Measurements from ENCODE around the gene DTNB. TPM values are rescaled to one million over a fixed set of nuclear protein-coding genes. Genes with fewer than 3 reads are reported as not detected.

Gene DTNB
- total RNA-seq, 4 donors from 2014 or later = 2.2 to 7.8 (median 3.9) TPM

DNA sequence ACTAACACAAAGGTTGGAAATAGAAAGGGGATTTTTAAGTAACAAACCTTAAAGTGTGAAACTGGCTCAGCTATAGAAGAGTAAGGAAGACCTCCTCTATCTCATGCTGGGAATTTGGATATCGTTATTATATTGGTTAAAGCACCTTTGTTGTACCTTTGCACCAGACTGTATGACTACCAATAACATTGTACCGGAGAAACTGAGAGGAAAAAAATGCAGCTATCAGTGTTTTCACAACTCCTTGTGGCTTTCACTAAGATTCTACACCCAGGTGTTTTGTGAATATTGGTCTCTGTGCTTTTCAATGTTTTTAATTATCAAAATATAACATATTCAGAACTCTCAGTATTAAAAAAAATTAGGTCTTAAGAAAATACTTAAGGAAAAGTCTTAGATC lies 48.7 kb downstream of the DTNB start:
- in situ Hi-C loops (cut with MboI; ENCODE audit: low pct_ligation_motif_present in 1 of 4, low pct_unique_long_range_greater_than_20kb in 1 of 4, low sequenced_read_pairs in 3 of 4) = no loop called here
- intact Hi-C loops (cut with DNase I; ENCODE audit: low total_unique reads) = no loop called here
- H3K4me3 ChIP-seq = no peak overlapping the region
- WGBS, 2 donors (ENCODE audit: low coverage in 1 of 2) = 79 to 85% methylated on average over 2 of the region's 2 CpGs
- H3K9me3 ChIP-seq = no peaks in the 10 kb centered on the region
- no peaks in the 10 kb centered on the region for H3K4me1 ChIP-seq
- TF ChIP-seq, protein P1, sequence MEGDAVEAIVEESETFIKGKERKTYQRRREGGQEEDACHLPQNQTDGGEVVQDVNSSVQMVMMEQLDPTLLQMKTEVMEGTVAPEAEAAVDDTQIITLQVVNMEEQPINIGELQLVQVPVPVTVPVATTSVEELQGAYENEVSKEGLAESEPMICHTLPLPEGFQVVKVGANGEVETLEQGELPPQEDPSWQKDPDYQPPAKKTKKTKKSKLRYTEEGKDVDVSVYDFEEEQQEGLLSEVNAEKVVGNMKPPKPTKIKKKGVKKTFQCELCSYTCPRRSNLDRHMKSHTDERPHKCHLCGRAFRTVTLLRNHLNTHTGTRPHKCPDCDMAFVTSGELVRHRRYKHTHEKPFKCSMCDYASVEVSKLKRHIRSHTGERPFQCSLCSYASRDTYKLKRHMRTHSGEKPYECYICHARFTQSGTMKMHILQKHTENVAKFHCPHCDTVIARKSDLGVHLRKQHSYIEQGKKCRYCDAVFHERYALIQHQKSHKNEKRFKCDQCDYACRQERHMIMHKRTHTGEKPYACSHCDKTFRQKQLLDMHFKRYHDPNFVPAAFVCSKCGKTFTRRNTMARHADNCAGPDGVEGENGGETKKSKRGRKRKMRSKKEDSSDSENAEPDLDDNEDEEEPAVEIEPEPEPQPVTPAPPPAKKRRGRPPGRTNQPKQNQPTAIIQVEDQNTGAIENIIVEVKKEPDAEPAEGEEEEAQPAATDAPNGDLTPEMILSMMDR (IDR thresholded peaks at IDR 0.05) = no peak
- TF ChIP-seq POLR2AphosphoS5 (IDR thresholded peaks at IDR 0.05) (no peak), EP300 (IDR thresholded peaks at IDR 0.05; ENCODE audit: low read depth) (no peak), POLR2A (IDR thresholded peaks at IDR 0.05) (no peak)
- H3K36me3 ChIP-seq = no peaks in the 10 kb centered on the region
- H3K27ac ChIP-seq = no peak overlapping the region
- H3K27me3 ChIP-seq = no peaks in the 10 kb centered on the region
- DNase-seq = no peak

DNA sequence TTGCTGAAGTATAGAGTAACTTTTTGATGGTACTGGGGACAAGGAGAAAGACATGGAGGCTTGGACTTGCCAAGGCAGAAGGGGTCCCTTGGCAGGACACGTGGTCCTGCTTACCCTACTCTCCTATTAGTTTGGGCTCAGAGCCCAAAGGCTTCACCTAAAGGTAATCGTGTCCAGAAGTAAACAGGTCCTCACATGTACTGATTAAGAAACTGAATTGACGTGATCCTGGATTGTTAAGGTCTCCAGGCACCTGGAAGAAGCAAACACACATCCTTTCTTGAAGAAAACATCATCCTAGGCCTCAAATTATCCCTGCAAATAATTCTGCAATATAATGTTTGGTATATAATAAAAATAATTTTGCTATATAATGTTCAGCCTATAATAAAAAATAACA lies 50.0 kb downstream of the DTNB start:
- Histone ChIP-seq H3K36me3 (no peaks in the 10 kb centered on the region), H3K27me3 (no peaks in the 10 kb centered on the region), H3K4me3 (no peak overlapping the region), H3K9me3 (no peaks in the 10 kb centered on the region), H3K27ac (no peak overlapping the region), H3K4me1 (peaks cover 0 to 8% (median 1%) of the 10 kb centered on the region in 4 donors)
- TF ChIP-seq POLR2AphosphoS5 (IDR thresholded peaks at IDR 0.05) (no peak), POLR2A (IDR thresholded peaks at IDR 0.05) (no peak), EP300 (IDR thresholded peaks at IDR 0.05; ENCODE audit: low read depth) (no peak)
- TF ChIP-seq, protein P1 (IDR thresholded peaks at IDR 0.05) = no peak
- 87 to 91% methylated on average over 3 of the region's 3 CpGs for WGBS, 2 donors (ENCODE audit: low coverage in 1 of 2)
- intact Hi-C loops (cut with DNase I; ENCODE audit: low total_unique reads) (no loop called here), in situ Hi-C loops (cut with MboI; ENCODE audit: low pct_ligation_motif_present in 1 of 4, low pct_unique_long_range_greater_than_20kb in 1 of 4, low sequenced_read_pairs in 3 of 4) (no loop called here)
- no peak for DNase-seq

DNA sequence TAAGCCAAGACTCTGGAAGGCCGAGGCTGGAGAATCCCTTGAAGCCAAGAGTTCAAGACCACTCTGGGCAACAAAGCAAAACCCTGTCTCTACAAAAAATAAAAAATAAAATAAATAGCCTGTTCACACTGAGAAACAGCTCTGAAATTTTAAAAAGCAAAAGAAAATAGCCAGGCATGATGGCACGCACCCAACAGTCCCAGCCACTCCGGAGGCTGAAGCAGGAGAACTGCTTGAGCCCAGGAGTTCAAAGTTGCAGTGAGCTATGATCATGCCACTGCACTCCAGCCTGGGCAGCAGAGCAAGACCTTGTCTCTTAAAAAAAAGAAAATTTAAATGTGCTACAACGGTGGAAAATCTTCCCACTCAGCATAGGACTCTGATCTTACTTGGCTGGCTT lies 52.7 kb downstream of the DTNB start:
- TF ChIP-seq, protein P1 (IDR thresholded peaks at IDR 0.05) = no peak
- TF ChIP-seq POLR2AphosphoS5 (IDR thresholded peaks at IDR 0.05) = no peak
- no peak for TF ChIP-seq POLR2A (IDR thresholded peaks at IDR 0.05)
- H3K36me3 ChIP-seq = no peaks in the 10 kb centered on the region
- H3K4me3 ChIP-seq = no peak overlapping the region
- WGBS, 2 donors (ENCODE audit: low coverage in 1 of 2) = 82 to 88% methylated on average over 4 of the region's 4 CpGs
- no peaks in the 10 kb centered on the region for H3K9me3 ChIP-seq
- intact Hi-C loops (cut with DNase I; ENCODE audit: low total_unique reads) (no loop called here), in situ Hi-C loops (cut with MboI; ENCODE audit: low pct_ligation_motif_present in 1 of 4, low pct_unique_long_range_greater_than_20kb in 1 of 4, low sequenced_read_pairs in 3 of 4) (no loop called here)
- H3K4me1 ChIP-seq = peaks cover 0 to 16% (median 5%) of the 10 kb centered on the region in 4 donors
- no peaks in the 10 kb centered on the region for H3K27me3 ChIP-seq
- H3K27ac ChIP-seq = no peak overlapping the region
- no peak for DNase-seq

DNA sequence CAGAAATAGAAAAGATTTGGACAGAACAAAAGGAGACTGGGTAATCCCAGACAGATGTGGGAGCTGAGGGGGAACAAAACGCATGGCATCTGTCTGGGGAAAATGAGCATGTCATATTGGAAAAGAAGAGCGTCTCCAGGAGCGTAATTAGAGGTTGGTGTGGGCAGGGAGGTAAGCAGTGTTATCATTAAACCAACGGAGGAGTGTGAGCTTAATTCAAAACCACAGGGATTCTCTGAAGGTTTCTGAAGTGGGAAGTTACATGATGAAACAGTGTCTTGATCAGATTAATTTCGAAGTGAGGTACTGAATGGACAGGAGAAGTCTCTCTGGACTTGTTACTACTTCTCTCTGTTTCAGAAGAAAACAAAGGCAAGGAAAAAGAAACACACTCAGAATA lies 53.3 kb downstream of the DTNB start:
- 91 to 92% methylated on average over 5 of the region's 5 CpGs for WGBS, 2 donors (ENCODE audit: low coverage in 1 of 2)
- TF ChIP-seq POLR2AphosphoS5 (IDR thresholded peaks at IDR 0.05) = no peak
- no peak for TF ChIP-seq EP300 (IDR thresholded peaks at IDR 0.05; ENCODE audit: low read depth)
- no peak for DNase-seq
- Histone ChIP-seq H3K27me3 (no peaks in the 10 kb centered on the region), H3K36me3 (no peaks in the 10 kb centered on the region), H3K4me1 (peaks cover 0 to 16% (median 5%) of the 10 kb centered on the region in 4 donors), H3K27ac (no peak overlapping the region), H3K4me3 (no peak overlapping the region), H3K9me3 (no peaks in the 10 kb centered on the region)
- in situ Hi-C loops (cut with MboI; ENCODE audit: low pct_ligation_motif_present in 1 of 4, low pct_unique_long_range_greater_than_20kb in 1 of 4, low sequenced_read_pairs in 3 of 4) (no loop called here), intact Hi-C loops (cut with DNase I; ENCODE audit: low total_unique reads) (no loop called here)

DNA sequence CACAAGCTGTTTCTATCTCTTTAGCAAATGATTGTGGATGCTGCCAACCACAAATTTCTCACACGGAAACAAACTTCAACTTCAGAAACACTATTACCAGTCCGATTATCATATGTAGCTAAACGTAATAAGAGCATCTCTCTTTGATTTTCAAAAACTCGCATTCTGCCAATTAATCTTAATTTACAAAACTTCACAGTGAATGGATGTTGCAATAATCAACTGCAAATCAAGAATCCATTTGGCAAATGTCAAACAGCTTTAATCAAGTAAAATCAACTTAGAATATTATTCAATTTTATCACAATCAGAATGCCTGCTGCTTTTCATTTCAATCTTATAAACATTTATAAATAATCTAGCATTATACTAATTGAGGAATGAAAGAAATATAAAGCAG lies 54.2 kb downstream of the DTNB start:
- no peak for TF ChIP-seq POLR2AphosphoS5 (IDR thresholded peaks at IDR 0.05)
- TF ChIP-seq, protein P1 (IDR thresholded peaks at IDR 0.05) = no peak
- TF ChIP-seq EP300 (IDR thresholded peaks at IDR 0.05; ENCODE audit: low read depth) = no peak
- TF ChIP-seq POLR2A (IDR thresholded peaks at IDR 0.05) = no peak
- Histone ChIP-seq H3K27ac (no peak overlapping the region), H3K36me3 (no peaks in the 10 kb centered on the region), H3K27me3 (no peaks in the 10 kb centered on the region), H3K4me1 (peaks cover 0 to 16% (median 5%) of the 10 kb centered on the region in 4 donors), H3K9me3 (no peaks in the 10 kb centered on the region), H3K4me3 (no peak overlapping the region)
- WGBS, 2 donors (ENCODE audit: low coverage in 1 of 2) = 62 to 74% methylated on average over 2 to 4 of the region's 4 CpGs
- in situ Hi-C loops (cut with MboI; ENCODE audit: low pct_ligation_motif_present in 1 of 4, low pct_unique_long_range_greater_than_20kb in 1 of 4, low sequenced_read_pairs in 3 of 4) = no loop called here
- DNase-seq = no peak
- intact Hi-C loops (cut with DNase I; ENCODE audit: low total_unique reads) = no loop called here
